ENCODE measurements around the gene CETN3.
"Not testable (repeated sequence)": the region's sequence is repeated elsewhere in the genome, so short reads cannot be mapped to it uniquely, and the experiment has no call there.

CETN3 gene

DNA sequence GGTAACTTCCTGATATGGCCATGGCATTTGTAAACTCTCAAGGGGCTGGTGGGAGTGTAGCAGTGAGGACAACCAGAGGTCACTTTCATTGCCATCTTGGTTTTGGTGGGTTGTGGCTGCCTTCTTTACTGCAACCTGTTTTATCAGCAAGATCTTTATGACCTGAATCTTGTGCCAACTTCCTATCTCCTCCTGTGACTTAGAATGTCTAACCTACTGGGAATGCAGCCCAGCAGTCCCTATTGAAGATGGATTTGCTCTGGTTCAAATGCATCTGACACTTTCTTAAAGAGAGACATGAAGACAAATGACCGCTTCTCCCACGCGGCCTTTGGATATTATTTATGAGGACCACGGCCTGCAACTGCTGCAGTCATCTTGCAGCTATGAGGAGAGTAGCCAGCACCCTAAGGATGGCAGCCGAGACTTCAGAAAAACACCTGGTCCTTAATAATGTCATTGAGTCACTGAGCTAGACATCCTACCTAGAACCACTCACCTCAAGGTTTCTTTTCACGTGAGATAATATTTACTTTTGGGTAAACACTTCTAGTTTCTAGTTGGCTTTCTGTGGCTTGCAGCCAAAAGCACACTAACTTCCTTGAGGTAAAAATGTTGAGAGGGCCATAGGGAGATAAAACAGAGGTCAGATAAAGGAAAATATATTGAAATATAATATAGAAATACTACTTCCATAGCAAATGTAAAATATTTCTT is 28.2 kb downstream of the CETN3 start:
- no peak for DNase-seq

DNA sequence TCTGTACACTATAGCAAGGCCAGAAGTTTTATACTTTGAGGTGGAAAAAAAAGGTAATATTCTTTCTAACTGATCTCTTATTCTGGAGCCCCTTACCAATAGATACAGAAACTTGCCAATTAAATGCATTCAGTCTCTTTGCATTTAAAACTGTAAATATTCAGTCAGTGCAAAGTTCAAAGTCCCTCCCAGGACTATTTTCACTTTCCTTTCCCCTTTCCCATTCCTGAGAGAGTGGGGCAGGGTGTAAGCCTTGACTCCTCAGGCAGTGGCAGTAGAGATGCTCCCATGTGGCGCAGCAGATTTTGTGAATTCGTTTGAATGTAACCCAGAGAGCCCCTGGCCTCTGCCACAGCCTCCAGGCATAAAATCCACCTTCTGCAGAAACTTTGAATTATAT is 29.9 kb downstream of the CETN3 start:
- no peak for DNase-seq

DNA sequence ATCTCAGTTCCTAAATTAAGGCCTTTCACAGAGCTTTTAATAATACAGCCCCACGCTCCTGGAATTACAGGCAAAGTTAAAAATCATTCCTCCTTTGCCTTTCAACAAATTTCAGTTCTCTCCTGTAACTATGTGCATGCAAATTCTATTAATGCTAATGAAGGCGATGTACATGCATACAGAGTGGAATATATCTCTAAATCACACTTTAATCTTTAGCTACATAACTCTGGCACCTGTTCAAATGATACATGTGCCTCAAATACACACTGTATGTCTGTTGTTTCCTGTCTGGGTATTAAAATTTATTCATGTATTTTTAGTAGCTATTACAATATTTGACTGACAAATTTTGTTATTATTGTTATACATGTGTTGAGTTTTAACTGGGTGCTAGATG is 30.8 kb downstream of the CETN3 start:
- DNase-seq = no peak

DNA sequence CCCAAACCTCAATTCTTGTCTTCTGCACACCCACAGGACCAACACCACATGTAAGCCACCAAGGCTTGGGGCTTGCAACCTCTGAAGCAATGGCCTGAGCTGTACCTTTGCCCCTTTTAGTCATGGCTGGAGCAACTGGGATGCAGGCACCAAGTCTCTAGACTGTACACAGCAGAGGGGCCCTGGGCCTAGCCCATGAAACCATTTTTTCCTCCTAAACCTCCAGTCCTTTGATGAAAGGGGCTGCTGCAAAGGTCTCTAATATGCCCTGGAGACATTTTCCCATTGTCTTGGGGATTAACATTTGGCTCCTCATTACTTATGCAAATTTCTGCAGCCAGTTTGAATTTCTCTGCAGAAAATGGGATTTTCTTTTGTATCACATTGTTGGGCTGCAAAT is 38.3 kb downstream of the CETN3 start:
- DNase-seq = not testable (repeated sequence)

DNA sequence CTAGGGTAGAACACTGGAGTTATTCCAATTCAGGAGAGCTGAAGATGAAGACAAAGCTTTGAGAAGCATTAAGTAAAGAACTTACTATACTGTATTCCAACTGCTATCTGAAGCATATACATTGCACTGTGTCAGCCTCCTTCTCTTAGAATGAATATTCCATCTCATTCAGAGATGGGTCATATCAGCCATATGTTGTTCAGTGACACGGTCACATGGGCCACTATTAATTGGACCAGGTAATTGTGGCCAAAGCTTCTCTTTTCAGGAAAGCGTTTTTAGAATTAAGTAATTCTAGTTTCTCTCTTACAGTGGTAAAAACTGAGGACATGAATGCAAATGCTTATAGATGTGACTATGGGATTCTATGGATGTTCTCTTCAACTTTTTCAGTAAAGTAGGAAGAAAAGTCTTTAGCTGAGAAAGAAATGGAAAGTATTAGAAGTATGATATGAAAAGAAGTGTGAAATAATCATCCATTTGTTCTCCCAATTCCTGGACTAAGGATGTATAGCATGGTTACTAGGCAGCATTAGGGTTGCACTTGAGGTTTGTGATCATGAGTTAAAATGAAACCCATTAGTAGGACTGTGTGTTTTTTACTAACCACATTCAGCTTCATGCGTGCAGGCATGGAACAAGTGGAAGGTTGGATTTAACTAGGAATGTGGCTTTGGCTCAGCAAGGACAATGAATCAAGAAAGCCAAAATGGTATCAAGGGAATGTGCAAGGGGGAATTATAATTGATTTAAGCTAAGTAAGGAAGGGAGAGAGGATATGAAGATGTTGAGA is 40.9 kb downstream of the CETN3 start:
- no peak for DNase-seq

DNA sequence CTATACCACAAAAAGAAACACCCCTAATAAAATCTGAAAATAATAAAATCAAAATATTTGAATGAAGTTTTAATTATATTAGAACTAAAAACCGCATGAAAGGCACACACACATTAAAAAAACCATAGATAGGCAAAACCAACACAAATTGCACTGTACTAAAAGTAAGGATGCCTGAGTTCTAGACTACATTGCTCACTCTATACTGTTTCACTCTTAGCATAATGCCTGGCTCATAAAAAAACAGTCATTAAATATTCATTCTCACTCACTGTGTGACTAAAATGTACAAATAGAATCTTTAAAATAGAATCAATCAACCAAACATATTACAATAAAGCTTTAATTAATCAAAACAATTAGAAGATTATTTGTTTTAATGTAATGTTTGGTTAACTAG is 41.7 kb downstream of the CETN3 start:
- no peak for DNase-seq

DNA sequence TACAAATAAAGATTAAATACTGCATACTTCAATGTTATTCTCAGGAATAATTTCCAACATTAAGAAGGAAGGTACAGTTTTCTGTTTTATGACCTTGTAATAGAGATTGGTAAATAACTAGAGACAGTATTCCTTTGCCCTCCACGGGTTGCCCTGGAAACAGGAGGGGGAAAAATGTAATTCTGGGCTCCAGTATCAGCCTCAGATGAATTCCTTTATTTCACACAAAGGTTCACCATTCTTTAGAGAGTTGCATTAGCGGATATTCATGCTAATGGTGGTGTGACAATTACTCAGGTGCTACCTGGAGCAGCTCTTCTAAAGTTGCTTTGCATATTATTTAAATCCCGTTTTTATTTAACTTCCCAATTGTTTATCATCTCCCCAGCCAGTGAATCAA is 42.6 kb downstream of the CETN3 start:
- DNase-seq = no peak

DNA sequence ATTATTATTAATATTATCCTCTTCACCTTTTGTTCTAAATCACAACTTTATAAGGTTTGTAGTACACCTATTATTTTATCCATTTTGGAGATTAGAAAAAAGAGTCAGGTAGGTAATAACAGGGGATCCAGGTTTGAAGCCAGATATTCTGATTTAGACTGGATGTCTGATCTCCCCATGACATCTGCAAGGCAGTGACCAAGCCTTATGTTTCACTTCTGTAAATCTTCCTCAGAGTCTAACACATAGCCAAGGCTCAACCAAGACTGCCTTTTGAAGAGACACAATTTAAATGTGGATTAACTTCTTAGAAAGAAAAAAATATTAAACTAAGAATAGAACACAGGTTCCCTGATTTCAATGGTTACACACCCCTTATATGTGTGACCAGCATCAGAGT is 44.2 kb downstream of the CETN3 start:
- no peak for DNase-seq

DNA sequence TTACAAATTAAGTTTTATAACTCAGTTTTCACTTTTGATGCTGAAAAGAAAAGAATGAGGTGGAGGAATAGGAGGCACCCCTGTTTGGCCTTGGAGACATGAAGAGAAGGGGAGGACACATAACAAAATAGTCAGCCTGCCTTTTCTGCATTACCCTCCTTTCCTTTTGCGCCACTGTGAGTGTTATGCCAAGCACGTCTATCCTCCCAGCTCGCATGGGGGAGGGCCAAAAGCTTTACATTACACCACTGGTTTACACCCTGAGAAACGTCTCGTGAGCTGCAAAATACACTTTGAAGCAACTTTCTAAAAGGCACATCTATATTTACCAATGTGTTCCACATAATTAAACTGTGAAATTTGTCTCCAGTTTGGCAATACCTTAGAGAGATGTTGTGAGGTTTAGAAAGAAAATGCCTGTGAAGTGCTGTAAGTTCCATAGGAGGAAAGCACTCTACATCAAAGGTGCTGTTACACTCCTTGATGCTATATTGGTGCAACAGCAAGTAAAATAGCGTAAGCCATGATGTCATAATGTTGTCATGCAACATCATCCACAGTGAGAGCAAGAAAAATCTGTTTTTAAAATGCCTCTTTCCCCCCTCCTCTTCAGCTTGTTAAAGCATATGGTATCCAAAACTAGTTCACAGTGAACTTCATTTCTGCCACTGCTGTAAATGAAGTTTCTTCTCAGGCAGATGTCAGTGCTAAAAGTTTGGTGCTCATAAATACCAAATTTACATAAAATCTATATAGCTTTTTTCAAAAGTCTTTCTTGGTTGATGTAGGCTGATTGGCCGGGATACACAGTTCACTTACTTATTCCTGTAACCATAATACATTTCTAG is 50.3 kb downstream of the CETN3 start:
- no peak for DNase-seq

DNA sequence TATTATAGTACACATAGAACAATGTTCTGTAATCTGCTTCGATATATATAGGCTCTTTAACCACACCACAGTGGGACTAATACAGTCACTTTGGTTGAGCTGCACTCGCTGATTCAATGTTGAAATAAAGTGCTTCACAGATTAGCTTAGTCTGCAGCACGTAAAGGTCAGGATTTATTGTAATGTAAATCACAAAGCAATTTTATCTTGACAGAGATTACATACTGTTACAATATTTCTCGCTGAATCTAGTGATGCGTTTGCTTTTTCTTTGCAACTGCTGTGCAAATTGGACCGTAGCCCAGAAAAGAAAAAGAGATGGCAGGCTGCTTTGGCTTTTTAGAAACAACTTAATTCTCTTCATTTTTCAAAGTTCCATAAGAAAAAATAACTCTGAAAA is 52.9 kb downstream of the CETN3 start:
- DNase-seq = no peak

DNA sequence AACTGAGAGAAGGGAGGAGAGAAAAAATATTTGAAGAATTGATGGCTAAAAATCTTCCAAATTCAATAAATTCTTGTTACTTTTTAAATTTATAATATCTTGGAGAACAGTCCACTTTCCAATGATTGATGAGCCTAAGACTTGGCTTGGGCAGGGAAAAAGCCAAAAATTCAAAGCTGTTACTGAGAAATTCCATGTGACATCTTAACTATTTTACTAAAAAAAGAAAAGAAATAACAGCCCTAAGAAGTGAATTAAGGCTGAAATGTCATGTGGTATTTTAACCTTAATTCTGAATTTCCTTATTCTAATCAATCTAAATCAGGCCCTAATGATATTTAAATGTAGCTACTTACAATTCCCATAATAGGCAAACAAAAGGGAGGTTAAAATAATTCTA is 53.4 kb downstream of the CETN3 start:
- DNase-seq = no peak

DNA sequence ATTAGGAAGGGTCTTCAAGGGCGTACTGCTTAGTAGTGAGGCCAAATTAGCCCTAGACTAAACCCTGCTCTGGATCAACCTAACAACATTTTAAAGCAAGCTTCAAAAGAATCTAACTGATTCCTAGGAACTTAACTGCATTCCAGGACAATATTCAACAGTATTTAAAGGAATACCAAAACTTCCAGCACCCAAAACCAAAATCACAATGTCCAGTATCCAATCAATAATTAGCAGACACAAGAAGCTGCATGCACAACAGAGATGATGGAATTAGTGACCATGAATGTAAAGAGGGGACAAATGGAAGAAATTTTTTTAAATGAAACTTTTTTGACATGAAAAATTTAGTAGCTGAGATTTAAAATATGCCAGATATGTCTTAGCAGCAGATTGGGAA is 53.9 kb downstream of the CETN3 start:
- no peak for DNase-seq

DNA sequence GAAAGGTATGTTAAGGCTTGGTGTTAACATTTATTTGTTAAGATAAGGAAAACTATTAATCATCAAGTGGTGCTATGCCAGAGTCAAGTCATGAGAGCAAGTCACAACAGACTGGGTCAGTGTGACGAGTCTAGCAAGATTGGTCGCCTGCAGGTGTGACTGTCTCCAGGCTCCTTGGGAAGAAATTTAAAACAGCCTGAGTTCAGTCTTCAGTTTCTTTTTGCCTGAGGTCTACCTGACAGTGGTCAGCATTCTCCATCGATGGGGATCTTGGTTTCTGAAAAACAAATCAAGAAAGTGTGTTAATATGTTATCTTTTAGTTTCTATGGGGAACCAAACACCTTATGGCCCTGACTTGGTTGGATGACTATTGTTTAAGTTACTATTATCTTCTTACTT is 56.3 kb downstream of the CETN3 start:
- DNase-seq = no peak

DNA sequence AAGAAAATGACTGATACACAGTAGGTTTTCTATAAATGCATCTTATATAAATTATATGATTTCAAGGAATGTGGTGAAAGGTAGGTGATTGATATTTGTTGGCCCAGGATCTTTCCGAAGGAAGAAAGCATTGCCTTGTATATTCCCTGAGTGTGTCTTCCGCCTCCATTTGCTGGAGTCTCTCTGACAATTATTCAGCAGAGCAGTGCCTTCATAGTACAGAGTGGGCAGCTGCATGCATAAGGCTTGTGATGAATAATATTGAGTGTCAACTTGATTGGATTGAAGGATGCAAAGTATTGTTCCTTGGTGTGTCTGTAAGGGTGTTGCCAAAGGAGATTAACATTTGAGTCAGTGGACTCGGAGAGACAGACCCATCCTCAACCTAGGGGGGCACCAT is 58.5 kb downstream of the CETN3 start:
- DNase-seq = no peak

DNA sequence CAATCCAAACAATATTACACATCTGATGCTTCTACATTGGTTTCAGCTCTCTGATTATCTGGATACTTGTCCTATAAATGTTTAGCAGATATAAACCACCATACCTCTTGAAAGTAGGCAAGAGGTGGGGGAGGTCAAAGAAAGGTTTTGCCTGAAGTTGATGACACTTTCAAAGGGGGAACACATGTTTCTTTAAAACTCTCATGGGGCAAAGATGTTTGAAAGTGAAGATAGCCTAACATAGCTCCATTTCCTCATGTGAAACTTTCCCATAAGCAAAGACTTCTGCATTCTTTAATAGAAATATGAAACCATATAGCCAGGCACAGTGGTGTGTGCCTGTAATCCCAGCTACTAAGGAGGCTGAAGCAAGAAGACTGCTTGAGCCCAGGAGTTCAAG is 62.1 kb downstream of the CETN3 start:
- DNase-seq = no peak

DNA sequence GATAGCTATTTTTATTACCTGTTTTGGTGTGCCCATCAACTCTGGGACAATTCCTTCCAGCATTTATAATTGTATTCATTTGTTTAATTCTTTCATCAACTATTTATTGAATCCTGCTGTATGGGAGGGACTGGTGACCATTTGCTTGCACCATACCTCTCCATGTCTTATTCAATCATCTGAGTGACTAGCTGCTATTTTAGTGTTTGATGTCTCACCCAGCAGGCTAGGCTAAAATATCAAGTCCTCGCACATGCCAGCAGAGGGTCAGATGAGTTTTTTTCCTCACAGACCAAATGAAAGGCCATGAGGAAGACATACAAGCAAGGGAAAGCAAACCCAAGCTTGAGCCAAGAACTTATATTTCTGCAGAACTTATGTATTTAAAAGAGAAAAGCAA is 63.9 kb downstream of the CETN3 start:
- DNase-seq = no peak

DNA sequence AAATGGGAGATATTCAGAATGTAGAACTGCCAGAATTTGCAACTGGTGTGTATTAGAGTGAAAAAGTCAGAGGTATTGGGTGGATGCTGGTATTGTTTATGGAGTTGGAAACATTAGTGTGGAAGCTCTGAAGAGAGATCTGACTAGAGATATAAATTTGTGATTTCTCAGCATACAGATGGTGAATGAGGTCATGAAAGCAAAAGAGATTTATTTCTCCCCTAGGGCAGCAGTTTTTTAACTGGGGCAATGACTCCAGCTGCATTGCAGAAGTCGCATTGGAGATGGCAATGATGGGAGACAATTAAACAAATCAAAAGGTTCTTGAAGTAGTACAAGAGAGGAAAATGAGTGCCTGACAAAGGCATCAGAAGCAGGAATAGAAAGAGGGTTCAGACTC is 64.9 kb downstream of the CETN3 start:
- no peak for DNase-seq

DNA sequence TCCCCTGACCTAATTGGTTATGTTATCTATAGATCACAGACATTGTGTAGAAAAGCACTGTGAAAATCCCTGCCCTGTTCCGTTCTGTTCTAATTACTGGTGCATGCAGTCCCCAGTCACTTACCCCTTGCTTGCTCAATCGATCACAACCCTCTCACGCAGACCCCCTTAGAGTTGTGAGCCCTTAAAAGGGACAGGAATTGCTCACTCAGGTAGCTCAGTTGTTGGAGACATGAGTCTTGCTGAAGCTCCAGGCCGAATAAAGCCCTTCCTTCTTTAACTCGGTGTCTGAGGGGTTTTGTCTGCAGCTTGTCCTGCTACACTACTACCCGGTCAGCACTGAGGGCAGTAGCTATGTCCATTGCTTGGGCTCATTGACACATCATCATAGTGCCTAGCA is 65.8 kb downstream of the CETN3 start:
- not testable (repeated sequence) for DNase-seq

DNA sequence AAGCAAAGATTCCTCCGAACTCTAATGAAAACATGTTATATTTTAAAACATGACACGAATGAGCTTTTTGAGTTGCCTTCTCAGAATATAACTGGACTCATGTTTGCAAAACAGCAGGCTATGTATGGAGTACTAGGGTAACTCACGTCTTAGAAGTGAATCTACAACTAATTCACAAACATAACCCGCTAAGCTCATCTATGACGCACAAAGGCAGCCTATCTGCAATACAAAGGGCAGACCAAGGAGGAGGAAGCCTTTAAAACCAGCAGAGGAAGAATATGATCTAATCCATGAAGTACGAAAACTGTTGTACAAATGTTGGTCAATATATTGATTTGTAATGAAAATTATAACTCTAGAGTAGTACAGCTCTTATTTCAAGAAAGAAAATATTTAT is 67.0 kb downstream of the CETN3 start:
- DNase-seq = no peak

Measured in CD4-positive, alpha-beta T cell treated with Interferon alpha-2 for 1 hour (primary cell).